HG03469 (cell line): ENCODE data around the gene MPZL3.
A peak's percentile ranks its signal among the peaks of the same experiment; 100 is the strongest.

ENCODE experiments used
- ATAC-seq: cut with Tn5 transposase; IDR thresholded peaks from one replicate; pipeline ENCODE4 v1.9.1; 2021; ENCODE audit warnings: mild to moderate bottlenecking, moderate library complexity, moderate number of reproducible peaks; ENCODE audit not compliant: unreplicated experiment

Gene MPZL3

GRCh38 chr11:118233377-118233776 lies 18.8 kb downstream of the MPZL3 start:
- ATAC-seq, result no peak

- ATAC-seq, result no peak
Observed at GRCh38 chr11:118232659-118233058, 19.5 kb downstream of the MPZL3 start.

DNA sequence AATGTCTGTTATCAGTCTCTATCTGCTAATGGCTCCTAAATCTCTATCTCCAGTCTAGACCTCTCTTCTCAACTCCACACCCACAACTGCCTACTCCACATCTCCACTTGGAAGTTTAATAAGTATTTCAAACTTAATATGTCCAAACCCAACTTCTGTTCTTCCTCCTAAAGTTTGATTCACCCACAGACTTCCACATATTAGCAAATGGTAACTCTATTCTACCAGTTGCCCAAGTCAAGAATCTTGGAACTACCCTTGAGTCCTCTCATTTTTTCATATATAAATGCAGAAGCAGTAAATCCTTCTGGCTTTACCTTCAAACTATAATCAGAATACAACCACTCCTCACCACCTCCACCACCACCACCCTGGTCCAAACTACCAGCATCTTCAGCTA lies 20.7 kb downstream of the MPZL3 start:
- no peak for ATAC-seq

DNA sequence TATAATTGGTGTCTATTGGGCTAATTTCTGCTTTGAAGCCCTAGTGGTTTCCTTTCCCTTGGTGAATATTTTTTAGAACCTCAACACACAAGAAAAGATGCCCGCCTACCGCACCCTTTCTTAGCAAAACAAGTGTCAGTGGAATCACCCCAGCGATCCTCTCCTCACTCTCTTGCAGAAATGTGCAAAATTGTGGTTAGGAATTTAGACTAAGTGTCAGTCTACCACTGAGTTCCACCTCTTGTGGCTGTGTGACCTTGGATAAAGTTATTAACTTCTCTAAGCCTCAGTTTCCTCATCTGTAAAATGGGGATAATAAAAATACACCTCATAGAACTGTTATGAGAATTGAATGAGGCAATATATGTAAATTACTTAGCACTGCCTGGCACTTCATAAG lies 22.1 kb downstream of the MPZL3 start:
- ATAC-seq, result no peak

GRCh38 chr11:118229274-118229847 lies 22.8 kb downstream of the MPZL3 start:
- ATAC-seq, result no peak

GRCh38 chr11:118227865-118228785 lies 24.0 kb downstream of the MPZL3 start:
- peak; percentile 38 for ATAC-seq

DNA sequence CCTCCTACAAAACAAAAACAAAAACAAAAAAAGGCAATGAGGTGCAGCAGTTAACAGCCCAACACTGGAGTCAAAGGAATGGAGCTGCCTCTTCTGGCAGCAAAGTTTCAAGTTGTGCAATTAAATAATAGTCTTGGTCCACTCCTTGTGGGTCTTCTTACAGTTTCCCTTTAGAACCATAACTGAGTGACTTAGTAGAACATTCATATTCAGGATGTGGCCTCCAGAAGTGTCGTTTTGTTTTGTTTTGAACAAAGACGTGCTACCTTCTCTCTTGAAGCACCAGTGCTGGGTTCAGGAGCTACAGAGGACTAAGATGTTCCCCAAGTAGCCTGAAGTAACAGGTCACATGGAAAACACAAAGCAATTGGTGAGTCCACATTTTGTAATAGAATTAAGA lies 25.4 kb downstream of the MPZL3 start:
- no peak for ATAC-seq

GRCh38 chr11:118226296-118226695 lies 25.9 kb downstream of the MPZL3 start:
- no peak for ATAC-seq

DNA sequence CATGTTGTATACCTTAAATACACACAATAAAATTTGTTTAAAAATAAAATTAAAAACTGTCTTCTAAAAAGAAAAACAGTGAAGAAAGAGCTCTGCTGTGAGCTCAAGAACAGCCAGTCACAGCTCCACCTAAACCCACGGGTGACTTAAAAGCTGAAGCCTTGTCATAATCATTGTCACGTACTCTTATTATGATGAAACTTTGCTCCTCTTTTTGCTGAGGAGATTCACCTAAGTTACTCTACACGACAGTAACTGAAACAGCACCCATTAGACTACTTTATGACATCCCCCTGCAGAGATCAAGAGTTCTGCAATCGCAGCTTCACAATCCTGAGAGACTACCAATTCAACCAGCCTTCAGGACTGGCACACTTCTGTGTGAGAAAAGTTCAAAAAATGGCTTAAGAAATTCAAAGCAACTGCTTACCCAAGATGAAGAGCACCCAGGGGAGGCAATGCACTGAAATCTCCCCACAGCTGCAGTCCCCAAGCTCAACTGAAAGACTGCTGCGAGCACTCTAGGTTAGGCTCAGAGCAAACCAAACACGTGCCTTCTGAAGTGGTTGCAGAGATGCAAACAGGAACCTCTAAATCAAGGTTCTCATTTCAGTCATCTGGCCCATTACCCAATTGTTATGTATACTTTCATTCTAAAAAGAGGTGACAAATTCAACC lies 27.5 kb downstream of the MPZL3 start, which contains the start of gene JAML:
Gene JAML (minus strand): TSS at position 501 of the 678 bp plus-strand sequence. CDS start 10,145 bp downstream, outside the sequence.
- ATAC-seq, result no peak

GRCh38 chr11:118223992-118224391 lies 28.2 kb downstream of the MPZL3 start:
- ATAC-seq, result no peak

- ATAC-seq, result no peak
Observed at GRCh38 chr11:118223570-118223969, 28.6 kb downstream of the MPZL3 start.

DNA sequence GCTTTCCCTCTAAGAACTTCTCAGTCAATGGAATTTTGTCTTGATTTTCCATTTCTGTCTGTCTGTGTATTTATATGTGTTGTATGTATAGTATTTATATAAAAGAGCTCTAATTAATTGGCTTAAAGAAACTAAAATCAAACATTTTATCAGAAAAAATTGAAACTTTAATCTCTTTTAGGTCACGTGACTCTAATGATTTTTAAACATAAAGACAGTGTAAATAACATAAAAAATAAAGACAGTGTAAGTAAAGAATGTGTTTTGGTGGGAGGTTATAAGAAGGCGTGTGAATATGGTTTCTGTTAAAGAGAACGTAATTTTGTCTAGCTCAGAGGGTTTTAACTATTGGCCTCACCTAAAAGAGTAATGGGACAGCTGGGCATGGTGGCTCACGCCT lies 29.7 kb downstream of the MPZL3 start:
- ATAC-seq, result no peak

- no peak for ATAC-seq
Observed at GRCh38 chr11:118221419-118221818, 30.7 kb downstream of the MPZL3 start.

DNA sequence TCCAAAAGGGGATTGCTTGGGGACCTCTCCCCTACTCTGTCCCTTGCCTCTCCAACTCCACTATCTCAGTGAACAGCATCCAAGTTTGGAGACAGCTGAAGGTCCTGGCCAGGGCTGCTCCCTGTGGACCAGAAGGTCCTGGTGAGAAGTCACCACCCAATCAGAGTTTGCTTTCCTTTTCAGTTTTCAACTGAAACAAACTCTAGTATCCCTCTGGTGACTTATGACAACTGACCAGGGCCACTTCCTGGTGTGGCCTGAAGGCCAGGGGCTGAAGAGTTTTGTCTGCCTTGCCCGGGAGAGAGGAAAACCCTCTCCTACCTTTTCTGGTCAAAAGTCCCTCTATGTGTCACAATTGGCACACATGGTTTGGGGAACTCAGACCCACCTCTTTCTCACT lies 32.4 kb downstream of the MPZL3 start:
- ATAC-seq, result no peak

- no peak for ATAC-seq
Observed at GRCh38 chr11:118219244-118219643, 32.9 kb downstream of the MPZL3 start.

DNA sequence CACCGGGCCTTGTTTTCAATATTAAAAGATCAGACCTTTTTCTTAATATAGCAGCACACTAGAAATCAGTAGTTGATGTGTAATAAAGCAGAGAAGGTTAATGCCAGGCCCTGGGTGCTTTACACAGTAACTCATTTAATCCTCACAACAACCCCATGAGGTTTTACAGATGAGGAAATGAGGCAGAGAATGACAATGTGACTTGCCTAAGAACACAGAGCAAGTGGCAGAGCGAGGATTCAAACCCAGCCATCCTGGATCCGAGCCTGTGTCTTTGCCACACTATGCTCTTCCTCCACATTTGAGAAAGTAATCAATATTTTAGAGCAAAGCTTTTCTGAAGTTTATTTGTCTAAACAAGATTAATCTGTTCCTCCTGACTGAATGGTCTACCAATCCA lies 34.6 kb downstream of the MPZL3 start:
- ATAC-seq, result no peak

DNA sequence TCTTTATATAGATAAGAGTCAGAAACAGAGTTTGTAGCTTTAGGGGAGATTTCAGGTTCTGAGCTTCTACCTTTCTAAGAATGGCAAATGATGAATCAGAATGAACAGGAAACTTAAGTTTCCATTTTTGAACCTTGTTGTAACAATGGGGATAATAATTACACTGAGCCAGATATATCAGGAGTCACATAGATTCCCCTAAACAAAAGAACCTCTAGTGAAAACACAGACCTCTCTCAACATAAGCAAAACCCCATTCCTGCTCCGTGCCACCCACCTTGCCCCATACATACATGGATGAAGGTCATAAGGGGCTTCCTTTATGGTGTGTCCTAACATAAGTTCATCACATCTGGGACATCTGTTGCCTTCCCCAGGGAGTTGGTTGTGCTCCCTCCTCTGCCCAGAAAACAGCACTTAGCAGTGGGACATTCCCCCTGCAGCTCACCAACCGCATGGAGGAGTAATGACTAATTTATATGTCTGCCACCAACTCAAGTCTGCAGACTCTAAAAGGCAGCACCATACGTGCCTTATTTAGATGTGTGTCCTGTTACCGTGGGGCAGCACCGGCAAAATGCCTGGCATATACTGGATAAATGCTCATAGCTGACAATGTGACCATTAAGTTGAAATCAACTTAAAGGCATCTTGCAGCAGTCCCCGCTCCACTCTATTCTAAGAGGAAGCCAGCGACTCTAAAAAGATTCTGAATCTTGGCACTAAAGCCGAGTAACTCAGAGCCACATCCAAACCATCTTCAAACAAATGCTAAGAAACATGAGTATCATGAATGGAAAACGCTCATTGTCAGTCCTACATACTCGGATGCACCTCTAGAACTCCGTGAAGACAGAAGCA lies 35.3 kb downstream of the MPZL3 start:
- no peak for ATAC-seq

GRCh38 chr11:118215765-118216164 lies 36.4 kb downstream of the MPZL3 start:
- ATAC-seq, result no peak

DNA sequence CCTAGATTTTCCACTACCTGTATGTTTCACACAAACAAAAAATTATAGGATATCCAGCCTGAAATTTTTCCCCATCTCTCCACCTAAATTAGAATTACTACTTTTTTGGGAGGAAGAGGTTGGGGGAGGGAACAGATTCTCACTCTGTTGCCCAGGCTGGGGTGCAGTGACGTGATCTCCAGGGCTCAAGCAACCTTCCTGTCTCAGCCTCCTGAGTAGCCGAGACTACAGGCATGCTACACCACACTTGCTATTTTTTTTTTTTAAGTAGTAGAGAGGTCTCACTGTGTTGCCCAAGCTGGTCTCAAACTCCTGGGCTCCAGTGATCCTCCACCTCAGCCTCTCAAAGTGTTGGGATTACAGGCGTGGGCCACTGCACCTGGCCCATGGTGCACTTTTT lies 36.9 kb downstream of the MPZL3 start:
- no peak for ATAC-seq

GRCh38 chr11:118214210-118214914 lies 37.8 kb downstream of the MPZL3 start:
- ATAC-seq, result no peak
